GM13976 (cell line): ENCODE data around the gene OLFM4.

ENCODE experiments used
- DNase-seq: peaks from one replicate; pipeline ENCODE4 v3.0.0; 2012; ENCODE audit warnings: low spot score
- in situ Hi-C: fragments of 300-500 bp; cut with MboI; formaldehyde crosslinking; loops from one replicate; pipeline ENCODE4 v1.12.0; 2022; ENCODE audit warnings: low sequenced_read_pairs, mixed read lengths, inconsistent platforms; ENCODE audit not compliant: unreplicated experiment
- TF ChIP-seq, protein P1 (sequence below): IDR thresholded peaks from 2 replicates; pipeline ENCODE4 v1.5.1; 2012; ENCODE audit warnings: borderline replicate concordance, mild to moderate bottlenecking; ENCODE audit not compliant: insufficient read depth; ENCODE audit errors: extremely low read depth, missing control alignments, control extremely low read depth

Gene OLFM4

DNA sequence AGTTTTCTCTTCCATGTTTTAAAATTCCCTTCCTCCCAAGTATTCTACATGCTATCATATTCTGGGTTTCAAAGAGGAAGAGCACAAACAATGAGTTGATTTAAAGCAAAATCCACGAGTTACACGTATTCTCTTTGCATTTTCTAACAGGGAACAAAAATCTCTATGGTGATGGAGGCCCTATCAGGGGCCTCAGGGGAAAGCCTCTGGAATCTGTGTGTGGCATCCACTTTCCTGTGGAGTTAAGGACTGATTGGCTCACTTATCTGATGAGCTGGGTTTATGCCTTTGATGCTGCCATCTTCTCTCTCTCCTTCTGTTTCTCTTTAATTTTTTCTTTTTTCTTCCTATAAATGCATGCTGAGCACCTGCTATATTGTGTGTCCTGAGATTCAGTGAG is 14.8 kb downstream of the OLFM4 start:
- in situ Hi-C loops, result no loop called here
- TF ChIP-seq, protein P1, sequence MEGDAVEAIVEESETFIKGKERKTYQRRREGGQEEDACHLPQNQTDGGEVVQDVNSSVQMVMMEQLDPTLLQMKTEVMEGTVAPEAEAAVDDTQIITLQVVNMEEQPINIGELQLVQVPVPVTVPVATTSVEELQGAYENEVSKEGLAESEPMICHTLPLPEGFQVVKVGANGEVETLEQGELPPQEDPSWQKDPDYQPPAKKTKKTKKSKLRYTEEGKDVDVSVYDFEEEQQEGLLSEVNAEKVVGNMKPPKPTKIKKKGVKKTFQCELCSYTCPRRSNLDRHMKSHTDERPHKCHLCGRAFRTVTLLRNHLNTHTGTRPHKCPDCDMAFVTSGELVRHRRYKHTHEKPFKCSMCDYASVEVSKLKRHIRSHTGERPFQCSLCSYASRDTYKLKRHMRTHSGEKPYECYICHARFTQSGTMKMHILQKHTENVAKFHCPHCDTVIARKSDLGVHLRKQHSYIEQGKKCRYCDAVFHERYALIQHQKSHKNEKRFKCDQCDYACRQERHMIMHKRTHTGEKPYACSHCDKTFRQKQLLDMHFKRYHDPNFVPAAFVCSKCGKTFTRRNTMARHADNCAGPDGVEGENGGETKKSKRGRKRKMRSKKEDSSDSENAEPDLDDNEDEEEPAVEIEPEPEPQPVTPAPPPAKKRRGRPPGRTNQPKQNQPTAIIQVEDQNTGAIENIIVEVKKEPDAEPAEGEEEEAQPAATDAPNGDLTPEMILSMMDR, result no peak
- no peak for DNase-seq

GRCh38 chr13:53045189-53045588 is 16.6 kb downstream of the OLFM4 start:
- in situ Hi-C loops, result no loop called here
- TF ChIP-seq, protein P1, result no peak
- DNase-seq, result no peak

GRCh38 chr13:53048880-53049279 is 20.3 kb downstream of the OLFM4 start:
- no peak for DNase-seq
- in situ Hi-C loops, result no loop called here
- TF ChIP-seq, protein P1, result no peak

- TF ChIP-seq, protein P1, result no peak
Observed at GRCh38 chr13:53050151-53050550, 21.5 kb downstream of the OLFM4 start.

DNA sequence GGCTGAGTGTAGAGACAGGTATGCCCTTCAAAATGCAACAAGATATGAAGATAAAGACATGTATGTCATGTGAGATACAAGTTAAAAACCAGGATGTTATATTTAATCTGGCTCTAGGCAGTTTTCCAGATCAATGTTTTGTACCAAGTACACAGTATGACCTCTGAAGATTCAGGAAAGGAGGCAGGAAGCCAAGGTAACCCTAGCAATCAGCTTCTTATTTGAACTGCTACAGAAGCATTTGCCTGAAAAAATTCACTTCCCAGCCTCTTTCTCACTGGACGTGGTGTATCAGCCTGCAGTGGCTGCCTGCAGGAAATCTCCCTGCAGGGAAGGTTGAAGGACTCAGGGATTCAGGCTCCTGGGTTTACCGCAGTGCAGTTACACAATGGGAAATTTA is 24.1 kb downstream of the OLFM4 start:
- in situ Hi-C loops, result no loop called here
- TF ChIP-seq, protein P1, result no peak
- DNase-seq, result no peak

More at GRCh38 chr13:53050151-53050550, 21.5 kb downstream of the OLFM4 start:
- DNase-seq, result no peak
- in situ Hi-C loops, result no loop called here

GRCh38 chr13:53054569-53054968 is 26.0 kb downstream of the OLFM4 start:
- in situ Hi-C loops, result no loop called here
- DNase-seq, result no peak
- TF ChIP-seq, protein P1, result no peak
